ENCODE results near the gene EPHB2.

Gene EPHB2

DNA sequence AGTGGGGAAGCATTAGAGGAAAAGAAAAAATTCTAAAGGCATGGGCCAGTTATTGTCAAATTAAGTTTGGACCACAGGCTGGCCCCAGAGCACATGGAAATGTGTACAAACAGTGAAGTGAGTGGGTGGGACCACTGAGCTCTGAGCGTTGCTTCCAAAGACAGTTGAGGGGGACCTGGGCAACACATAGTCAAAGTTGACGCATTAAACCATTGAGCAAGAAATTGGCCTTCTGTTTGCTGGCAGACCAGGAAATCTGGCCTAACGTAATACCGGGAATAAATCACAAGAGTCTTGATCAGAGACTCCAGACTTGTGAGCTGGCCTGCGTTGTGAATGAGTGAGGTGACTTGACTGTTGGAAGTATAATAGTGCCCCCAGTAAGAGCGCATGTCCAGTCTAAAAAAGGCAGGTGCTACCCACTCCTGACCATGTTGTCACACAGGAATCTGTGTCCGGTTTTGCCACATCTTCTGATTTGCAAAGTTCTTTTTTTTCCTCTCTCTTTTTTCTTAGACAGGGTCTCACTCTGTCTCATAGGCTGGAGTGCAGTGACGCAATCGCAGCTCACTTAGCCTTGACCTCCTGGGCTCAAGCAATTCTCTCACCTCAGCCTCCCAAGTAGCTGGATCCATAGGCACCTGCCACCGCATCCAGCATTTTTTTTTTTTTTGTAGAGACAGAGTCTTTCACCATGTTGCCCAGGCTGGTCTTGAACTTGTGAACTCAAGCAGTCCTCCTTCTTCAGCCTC is 10.7 kb downstream of the EPHB2 start:
- DNase-seq (no peak), ATAC-seq (replicated peaks) (no peak)
- no peak overlapping the region for H3K4me3 Mint-ChIP-seq
- H3K4me1 Mint-ChIP-seq = no peaks in the 10 kb centered on the region
- no peak overlapping the region for H3K27ac Mint-ChIP-seq
- H3K27me3 Mint-ChIP-seq = peaks cover 18 to 32% of the 10 kb centered on the region in 2 donors
- H3K36me3 Mint-ChIP-seq = no peaks in the 10 kb centered on the region
- H3K9me3 Mint-ChIP-seq = peaks cover 0 to 2% of the 10 kb centered on the region in 2 donors

- no peak overlapping the region for H3K4me3 Mint-ChIP-seq
- no peak overlapping the region for H3K27ac Mint-ChIP-seq
- no peak for ATAC-seq (replicated peaks)
- no peak for DNase-seq
- no peaks in the 10 kb centered on the region for H3K4me1 Mint-ChIP-seq
- no peaks in the 10 kb centered on the region for H3K36me3 Mint-ChIP-seq
- H3K9me3 Mint-ChIP-seq = peaks cover 0 to 2% of the 10 kb centered on the region in 2 donors
- H3K27me3 Mint-ChIP-seq = peaks cover 19 to 31% of the 10 kb centered on the region in 2 donors
Observed at GRCh38 chr1:22722901-22723550, 12.4 kb downstream of the EPHB2 start.

GRCh38 chr1:22727873-22728272 is 17.2 kb downstream of the EPHB2 start:
- no peak overlapping the region for H3K27ac Mint-ChIP-seq
- DNase-seq (no peak), ATAC-seq (replicated peaks) (no peak)
- no peak overlapping the region for H3K4me3 Mint-ChIP-seq
- no peaks in the 10 kb centered on the region for H3K9me3 Mint-ChIP-seq
- H3K36me3 Mint-ChIP-seq = no peaks in the 10 kb centered on the region
- no peaks in the 10 kb centered on the region for H3K4me1 Mint-ChIP-seq
- peaks cover 21 to 24% of the 10 kb centered on the region in 2 donors for H3K27me3 Mint-ChIP-seq

DNA sequence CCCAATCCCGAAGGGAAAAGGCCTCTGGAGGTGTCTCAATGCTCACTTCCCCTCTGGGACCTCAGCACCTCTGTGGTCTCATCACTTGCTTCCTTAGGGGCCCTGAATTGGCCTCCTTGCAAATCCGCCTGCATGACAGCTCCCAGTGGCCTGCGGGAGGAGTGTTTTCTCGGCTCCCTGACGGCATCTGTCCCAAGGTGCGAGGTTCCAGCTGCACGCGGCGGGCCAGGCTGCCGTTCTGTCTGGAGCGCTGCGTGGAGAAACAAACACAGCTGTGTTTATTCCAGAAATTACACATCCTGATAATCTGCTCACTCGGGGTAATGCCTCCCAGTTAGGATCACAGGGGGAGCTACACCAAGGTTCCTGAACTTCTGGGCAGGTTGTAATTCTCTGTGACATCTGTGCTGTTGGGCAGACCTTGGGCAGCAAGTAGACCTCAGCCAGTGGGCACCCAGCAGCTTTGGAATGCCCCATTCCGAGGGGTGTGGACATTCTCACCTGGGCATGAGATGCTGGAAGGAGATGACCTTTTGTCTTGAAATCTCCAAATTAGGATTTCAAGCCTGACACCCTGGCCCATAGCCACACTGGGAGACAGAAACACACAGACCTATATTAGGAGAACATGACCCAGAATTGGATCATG is 18.2 kb downstream of the EPHB2 start:
- H3K27me3 Mint-ChIP-seq = peaks cover 19 to 24% of the 10 kb centered on the region in 2 donors
- no peaks in the 10 kb centered on the region for H3K9me3 Mint-ChIP-seq
- DNase-seq (no peak), ATAC-seq (replicated peaks) (no peak)
- H3K27ac Mint-ChIP-seq = no peak overlapping the region
- H3K4me1 Mint-ChIP-seq = no peaks in the 10 kb centered on the region
- no peak overlapping the region for H3K4me3 Mint-ChIP-seq
- no peaks in the 10 kb centered on the region for H3K36me3 Mint-ChIP-seq

GRCh38 chr1:22729400-22729773 is 18.7 kb downstream of the EPHB2 start:
- H3K4me3 Mint-ChIP-seq = no peak overlapping the region
- H3K9me3 Mint-ChIP-seq = no peaks in the 10 kb centered on the region
- no peaks in the 10 kb centered on the region for H3K36me3 Mint-ChIP-seq
- DNase-seq = no peak
- no peak overlapping the region for H3K27ac Mint-ChIP-seq
- H3K27me3 Mint-ChIP-seq = peaks cover 13 to 24% of the 10 kb centered on the region in 2 donors
- no peak for ATAC-seq (replicated peaks)
- no peaks in the 10 kb centered on the region for H3K4me1 Mint-ChIP-seq

DNA sequence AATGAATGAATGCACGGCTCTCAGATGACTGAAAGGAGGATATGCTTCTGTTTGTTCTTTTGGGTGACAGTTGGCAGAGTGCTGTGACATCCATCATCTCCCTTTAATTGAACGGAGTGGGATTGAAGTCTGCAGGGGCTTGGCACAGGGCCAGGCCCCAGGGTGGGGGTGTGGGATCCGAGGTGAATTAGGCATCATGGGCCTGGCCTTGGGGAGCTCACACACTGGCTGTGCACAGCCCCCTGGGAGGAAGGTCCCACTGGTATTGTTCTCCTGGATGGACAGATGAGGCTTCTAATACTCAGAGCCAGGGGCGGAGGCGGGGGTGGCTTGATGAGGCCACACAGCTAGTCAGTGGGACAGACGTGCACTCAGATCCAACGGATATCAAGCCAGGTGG is 19.3 kb downstream of the EPHB2 start:
- ATAC-seq (replicated peaks) (no peak), DNase-seq (no peak)
- Mint-ChIP-seq H3K36me3 (no peaks in the 10 kb centered on the region), H3K27me3 (peaks cover 11 to 22% of the 10 kb centered on the region in 2 donors), H3K27ac (no peak overlapping the region), H3K4me3 (no peak overlapping the region), H3K9me3 (no peaks in the 10 kb centered on the region), H3K4me1 (no peaks in the 10 kb centered on the region)

GRCh38 chr1:22731924-22732720 is 21.5 kb downstream of the EPHB2 start:
- DNase-seq = no peak

DNA sequence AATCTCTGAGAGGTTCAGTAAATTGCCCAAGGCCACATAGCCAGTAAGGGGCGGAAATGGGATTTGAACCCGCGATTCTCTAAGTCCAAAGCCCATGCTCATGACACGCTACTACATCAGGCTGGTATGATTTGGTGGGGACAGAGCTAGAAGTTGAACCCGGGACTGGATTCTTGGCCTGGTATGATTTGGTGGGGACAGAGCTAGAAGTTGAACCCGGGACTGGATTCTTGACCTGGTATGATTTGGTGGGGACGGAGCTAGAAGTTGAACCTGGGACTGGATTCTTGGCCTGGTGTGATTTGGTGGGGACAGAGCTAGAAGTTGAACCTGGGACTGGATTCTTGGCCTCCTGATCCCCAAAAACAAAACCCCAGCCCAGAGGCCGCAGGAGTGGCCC is 23.0 kb downstream of the EPHB2 start:
- Mint-ChIP-seq H3K9me3 (peaks cover 0 to 4% of the 10 kb centered on the region in 2 donors), H3K27me3 (peaks cover 0 to 8% of the 10 kb centered on the region in 2 donors), H3K4me3 (no peak overlapping the region), H3K4me1 (peaks cover 0 to 4% of the 10 kb centered on the region in 2 donors), H3K27ac (peak overlapping the region; percentile 43), H3K36me3 (no peaks in the 10 kb centered on the region)
- ATAC-seq (replicated peaks) = no peak
- no peak for DNase-seq

More at GRCh38 chr1:22731924-22732720, 21.5 kb downstream of the EPHB2 start:
- no peak overlapping the region for H3K4me3 Mint-ChIP-seq
- H3K4me1 Mint-ChIP-seq = no peaks in the 10 kb centered on the region
- peaks cover 0 to 8% of the 10 kb centered on the region in 2 donors for H3K27me3 Mint-ChIP-seq
- no peaks in the 10 kb centered on the region for H3K9me3 Mint-ChIP-seq
- H3K27ac Mint-ChIP-seq = no peak overlapping the region
- H3K36me3 Mint-ChIP-seq = no peaks in the 10 kb centered on the region
- no peak for ATAC-seq (replicated peaks)

GRCh38 chr1:22736501-22737080 is 26.0 kb downstream of the EPHB2 start:
- DNase-seq (no peak), ATAC-seq (replicated peaks) (no peak)
- Mint-ChIP-seq H3K27me3 (peaks cover 17 to 21% of the 10 kb centered on the region in 2 donors), H3K4me1 (peaks cover 0 to 4% of the 10 kb centered on the region in 2 donors), H3K9me3 (peaks cover 0 to 4% of the 10 kb centered on the region in 2 donors), H3K4me3 (no peak overlapping the region), H3K36me3 (no peaks in the 10 kb centered on the region), H3K27ac (no peak overlapping the region)

DNA sequence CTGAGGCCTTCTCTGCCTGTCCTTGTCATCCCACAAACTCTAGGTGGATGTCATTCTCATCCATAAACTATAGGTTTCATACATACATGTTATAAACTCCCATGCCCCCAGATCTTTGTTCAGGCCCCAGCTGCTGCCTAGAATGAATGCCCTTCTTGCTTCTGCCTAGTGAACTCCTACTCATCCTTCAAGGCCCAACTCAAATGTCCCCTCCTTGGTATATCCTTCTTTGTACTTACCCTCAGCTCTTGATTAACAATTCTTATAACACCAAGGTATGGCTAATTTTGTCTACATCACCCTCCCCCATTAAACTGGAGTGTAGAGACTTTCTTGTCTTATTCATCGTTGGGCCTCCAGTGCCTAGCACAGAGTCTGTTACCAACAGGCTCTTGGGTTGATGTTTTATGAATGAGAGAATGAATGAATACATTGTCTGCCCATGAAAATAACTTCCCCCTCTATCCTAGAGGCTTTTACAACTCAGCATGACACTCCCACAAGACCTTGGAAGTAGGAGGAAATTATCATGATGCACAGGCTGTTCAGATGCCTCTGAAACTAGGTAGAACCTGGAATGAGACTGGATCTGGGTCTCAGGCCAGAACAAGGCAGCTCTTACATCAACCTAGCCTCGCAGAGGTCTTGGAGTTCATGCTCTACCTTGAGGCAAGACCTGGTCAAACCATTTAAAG is 26.9 kb downstream of the EPHB2 start:
- DNase-seq = no peak
- H3K27ac Mint-ChIP-seq = no peak overlapping the region
- peaks cover 15 to 27% of the 10 kb centered on the region in 2 donors for H3K27me3 Mint-ChIP-seq
- peaks cover 0 to 4% of the 10 kb centered on the region in 2 donors for H3K9me3 Mint-ChIP-seq
- peaks cover 0 to 4% of the 10 kb centered on the region in 2 donors for H3K4me1 Mint-ChIP-seq
- H3K4me3 Mint-ChIP-seq = no peak overlapping the region
- no peak for ATAC-seq (replicated peaks)
- no peaks in the 10 kb centered on the region for H3K36me3 Mint-ChIP-seq

DNA sequence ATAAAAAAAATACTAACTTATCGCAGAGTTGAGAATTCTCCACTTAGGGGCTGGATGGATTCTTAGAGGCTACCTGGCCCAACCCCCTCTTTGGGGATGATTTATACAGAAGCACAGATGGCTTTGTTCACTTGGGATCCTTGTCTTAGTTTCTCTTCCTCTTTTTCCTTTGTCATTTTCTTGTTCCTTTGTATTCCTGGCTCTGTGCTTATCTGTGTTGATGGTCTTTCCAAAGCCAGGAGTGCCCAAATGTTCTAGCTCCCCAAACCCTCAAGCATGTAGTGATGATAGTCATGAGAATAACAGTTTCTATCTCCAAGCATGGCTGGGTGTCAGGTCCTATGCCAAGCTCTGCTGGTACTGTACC is 27.4 kb downstream of the EPHB2 start:
- Mint-ChIP-seq H3K36me3 (no peaks in the 10 kb centered on the region), H3K9me3 (peaks cover 0 to 4% of the 10 kb centered on the region in 2 donors), H3K27me3 (peaks cover 15 to 27% of the 10 kb centered on the region in 2 donors), H3K4me3 (no peak overlapping the region), H3K4me1 (peaks cover 0 to 4% of the 10 kb centered on the region in 2 donors), H3K27ac (no peak overlapping the region)
- DNase-seq (no peak), ATAC-seq (replicated peaks) (no peak)

DNA sequence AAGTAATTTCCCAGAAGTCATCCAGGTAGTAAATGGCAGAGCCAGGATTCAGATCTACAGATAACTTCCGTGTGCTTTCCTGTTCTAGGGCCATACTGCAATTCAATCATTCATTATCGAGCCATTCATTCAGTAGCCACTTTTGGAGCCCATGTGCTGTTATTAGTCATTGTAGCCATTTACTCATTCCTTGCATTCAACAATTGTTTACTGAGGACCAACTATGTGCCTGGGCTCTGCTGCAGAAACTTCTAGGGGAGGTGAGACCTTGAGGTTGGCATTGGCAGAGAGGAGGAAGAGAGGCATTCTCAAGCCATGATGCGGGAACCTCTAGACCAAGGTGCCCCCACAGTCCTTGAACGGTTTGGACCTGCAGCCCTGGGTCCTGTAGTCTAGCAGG is 27.9 kb downstream of the EPHB2 start:
- H3K27me3 Mint-ChIP-seq = peaks cover 16 to 27% of the 10 kb centered on the region in 2 donors
- ATAC-seq (replicated peaks) (no peak), DNase-seq (no peak)
- no peak overlapping the region for H3K27ac Mint-ChIP-seq
- H3K4me1 Mint-ChIP-seq = peaks cover 0 to 4% of the 10 kb centered on the region in 2 donors
- no peaks in the 10 kb centered on the region for H3K36me3 Mint-ChIP-seq
- no peak overlapping the region for H3K4me3 Mint-ChIP-seq
- H3K9me3 Mint-ChIP-seq = peaks cover 0 to 4% of the 10 kb centered on the region in 2 donors

GRCh38 chr1:22739648-22740385 is 29.2 kb downstream of the EPHB2 start:
- H3K9me3 Mint-ChIP-seq = peaks cover 0 to 4% of the 10 kb centered on the region in 2 donors
- peaks cover 0 to 4% of the 10 kb centered on the region in 2 donors for H3K4me1 Mint-ChIP-seq
- no peak overlapping the region for H3K4me3 Mint-ChIP-seq
- ATAC-seq (replicated peaks) = no peak
- H3K36me3 Mint-ChIP-seq = no peaks in the 10 kb centered on the region
- DNase-seq = no peak
- no peak overlapping the region for H3K27ac Mint-ChIP-seq
- H3K27me3 Mint-ChIP-seq = peaks cover 22 to 27% of the 10 kb centered on the region in 2 donors
